NCI-H345 treated with DMSO at 0.1 percent for 48 hours (cell line): Measurements from ENCODE around the gene TGFBR1.
A peak's percentile ranks its signal among the peaks of the same experiment; 100 is the strongest.

ENCODE experiments used
- DNase-seq: peaks from one replicate; lab custom pipeline; 2025; ENCODE audit not compliant: unreplicated experiment; lab: John Stamatoyannopoulos, UW

Gene TGFBR1

GRCh38 chr9:99130069-99130468 lies 25.2 kb downstream of the TGFBR1 start:
- no peak for DNase-seq

GRCh38 chr9:99133145-99133544 lies 28.2 kb downstream of the TGFBR1 start:
- DNase-seq, result no peak

GRCh38 chr9:99134893-99135341 lies 30.0 kb downstream of the TGFBR1 start:
- no peak for DNase-seq

GRCh38 chr9:99135456-99135855 lies 30.5 kb downstream of the TGFBR1 start:
- DNase-seq, result no peak

GRCh38 chr9:99137225-99137624 lies 32.3 kb downstream of the TGFBR1 start:
- no peak for DNase-seq

GRCh38 chr9:99137891-99138290 lies 33.0 kb downstream of the TGFBR1 start:
- DNase-seq, result no peak

- no peak for DNase-seq
Measured at GRCh38 chr9:99138424-99139284, 33.7 kb downstream of the TGFBR1 start.

GRCh38 chr9:99139868-99140267 lies 35.0 kb downstream of the TGFBR1 start:
- no peak for DNase-seq

GRCh38 chr9:99140685-99141314 lies 35.9 kb downstream of the TGFBR1 start:
- DNase-seq, result no peak

GRCh38 chr9:99141849-99142248 lies 36.9 kb downstream of the TGFBR1 start:
- DNase-seq, result no peak

GRCh38 chr9:99142275-99142674 lies 37.4 kb downstream of the TGFBR1 start:
- DNase-seq, result no peak

- no peak for DNase-seq
Measured at GRCh38 chr9:99143655-99144054, 38.7 kb downstream of the TGFBR1 start.

GRCh38 chr9:99144966-99145365 lies 40.1 kb downstream of the TGFBR1 start:
- DNase-seq, result no peak

GRCh38 chr9:99146574-99146973 lies 41.7 kb downstream of the TGFBR1 start:
- no peak for DNase-seq

- no peak for DNase-seq
Measured at GRCh38 chr9:99147177-99147576, 42.3 kb downstream of the TGFBR1 start.

- DNase-seq, result no peak
Measured at GRCh38 chr9:99150451-99151171, 45.7 kb downstream of the TGFBR1 start.

GRCh38 chr9:99154356-99154755 lies 49.4 kb downstream of the TGFBR1 start:
- no peak for DNase-seq

GRCh38 chr9:99155736-99156135 lies 50.8 kb downstream of the TGFBR1 start:
- DNase-seq, result no peak

- DNase-seq, result no peak
Measured at GRCh38 chr9:99158629-99159028, 53.7 kb downstream of the TGFBR1 start.

- no peak for DNase-seq
Measured at GRCh38 chr9:99160173-99160572, 55.3 kb downstream of the TGFBR1 start.

GRCh38 chr9:99162759-99163364 lies 57.9 kb downstream of the TGFBR1 start:
- peak; percentile 42 for DNase-seq
